ENCODE results near the gene ARL14.
A peak's percentile ranks its signal among the peaks of the same experiment; 100 is the strongest.

Gene ARL14

GRCh38 chr3:160719710-160720109 lies 42.8 kb downstream of the ARL14 start:
- Histone ChIP-seq H3K27ac (ENCODE audit: low read length) (no peak overlapping the region), H3K4me2 (ENCODE audit: low read depth, low read length) (no peak overlapping the region), H4K20me1 (ENCODE audit: insufficient read depth, low read length) (no peaks in the 10 kb centered on the region), H3K27me3 (replicated peaks; ENCODE audit: insufficient read depth, low read length) (no peaks in the 10 kb centered on the region), H3K4me1 (ENCODE audit: low read length) (no peaks in the 10 kb centered on the region), H3K9ac (ENCODE audit: low read length) (no peak overlapping the region), H2AFZ (ENCODE audit: low read length) (no peak overlapping the region), H3K9me3 (replicated peaks; ENCODE audit: insufficient read depth, low read length) (no peaks in the 10 kb centered on the region), H3K36me3 (replicated peaks; ENCODE audit: insufficient read depth, low read length) (no peaks in the 10 kb centered on the region), H3K4me3 (ENCODE audit: low read length) (no peak overlapping the region), H3K9me2 (replicated peaks; ENCODE audit: insufficient read depth, low read length) (no peaks in the 10 kb centered on the region), H3F3A (ENCODE audit: insufficient read depth, low read length) (no peaks in the 10 kb centered on the region), H3K79me2 (ENCODE audit: low read length) (no peaks in the 10 kb centered on the region)
- TF ChIP-seq CTCF (IDR thresholded peaks at IDR 0.05; ENCODE audit: low read length) (no peak), EZH2phosphoT487 (IDR thresholded peaks at IDR 0.05; ENCODE audit: low read length) (no peak), EZH2 (optimal IDR thresholded peaks at IDR 0.05; ENCODE audit: low read depth, low read length) (no peak)
- no peak for DNase-seq

- Histone ChIP-seq H3K9me3 (replicated peaks; ENCODE audit: insufficient read depth, low read length) (no peaks in the 10 kb centered on the region), H3K79me2 (ENCODE audit: low read length) (no peaks in the 10 kb centered on the region), H3K36me3 (replicated peaks; ENCODE audit: insufficient read depth, low read length) (no peaks in the 10 kb centered on the region), H3F3A (ENCODE audit: insufficient read depth, low read length) (no peaks in the 10 kb centered on the region), H3K9ac (ENCODE audit: low read length) (no peak overlapping the region), H3K4me1 (ENCODE audit: low read length) (no peaks in the 10 kb centered on the region), H3K4me2 (ENCODE audit: low read depth, low read length) (no peak overlapping the region), H3K27me3 (replicated peaks; ENCODE audit: insufficient read depth, low read length) (no peaks in the 10 kb centered on the region), H2AFZ (ENCODE audit: low read length) (no peak overlapping the region), H3K4me3 (ENCODE audit: low read length) (no peak overlapping the region), H4K20me1 (ENCODE audit: insufficient read depth, low read length) (no peaks in the 10 kb centered on the region), H3K27ac (ENCODE audit: low read length) (no peak overlapping the region), H3K9me2 (replicated peaks; ENCODE audit: insufficient read depth, low read length) (no peaks in the 10 kb centered on the region)
- DNase-seq, result no peak
- TF ChIP-seq EZH2 (optimal IDR thresholded peaks at IDR 0.05; ENCODE audit: low read depth, low read length), result no peak
- TF ChIP-seq EZH2phosphoT487 (IDR thresholded peaks at IDR 0.05; ENCODE audit: low read length), result no peak
- peak; percentile 39 for TF ChIP-seq CTCF (IDR thresholded peaks at IDR 0.05; ENCODE audit: low read length)
Measured at GRCh38 chr3:160720123-160720746, 43.3 kb downstream of the ARL14 start.

DNA sequence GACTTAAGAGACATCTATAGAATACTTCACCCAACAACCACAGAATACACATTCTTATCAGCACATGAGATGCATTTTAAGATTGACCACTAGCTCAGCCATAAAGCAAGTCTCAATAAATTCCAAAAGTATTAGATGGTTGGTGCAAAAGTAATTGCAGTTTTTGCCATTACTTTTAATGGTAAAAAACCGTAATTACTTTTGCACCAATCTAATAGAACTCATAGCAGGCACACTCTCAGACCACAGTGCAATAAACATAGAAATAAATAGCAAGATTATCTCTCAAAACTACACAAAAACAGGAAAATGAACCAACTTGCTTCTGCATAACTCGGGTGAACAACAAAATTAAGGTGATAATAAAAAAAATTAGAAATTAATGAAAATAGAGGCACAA lies 45.4 kb downstream of the ARL14 start:
- Histone ChIP-seq H3K9ac (ENCODE audit: low read length) (no peak overlapping the region), H3K4me1 (ENCODE audit: low read length) (no peaks in the 10 kb centered on the region), H3K4me3 (ENCODE audit: low read length) (no peak overlapping the region), H3K36me3 (replicated peaks; ENCODE audit: insufficient read depth, low read length) (no peaks in the 10 kb centered on the region), H3F3A (ENCODE audit: insufficient read depth, low read length) (no peaks in the 10 kb centered on the region), H3K27ac (ENCODE audit: low read length) (no peak overlapping the region), H3K27me3 (replicated peaks; ENCODE audit: insufficient read depth, low read length) (no peaks in the 10 kb centered on the region), H2AFZ (ENCODE audit: low read length) (no peak overlapping the region), H3K9me2 (replicated peaks; ENCODE audit: insufficient read depth, low read length) (no peaks in the 10 kb centered on the region), H4K20me1 (ENCODE audit: insufficient read depth, low read length) (no peaks in the 10 kb centered on the region), H3K79me2 (ENCODE audit: low read length) (no peaks in the 10 kb centered on the region), H3K9me3 (replicated peaks; ENCODE audit: insufficient read depth, low read length) (no peaks in the 10 kb centered on the region), H3K4me2 (ENCODE audit: low read depth, low read length) (no peak overlapping the region)
- DNase-seq, result no peak
- no peak for TF ChIP-seq CTCF (IDR thresholded peaks at IDR 0.05; ENCODE audit: low read length)
- TF ChIP-seq EZH2 (optimal IDR thresholded peaks at IDR 0.05; ENCODE audit: low read depth, low read length), result no peak
- TF ChIP-seq EZH2phosphoT487 (IDR thresholded peaks at IDR 0.05; ENCODE audit: low read length), result no peak
